MM.1S (cell line): ENCODE measurements around the gene SCYGR7.
"Not testable (repeated sequence)": the region's sequence is repeated elsewhere in the genome, so short reads cannot be mapped to it uniquely, and the experiment has no call there.

Experiments used
- DNase-seq: peaks from one replicate; pipeline ENCODE4 v3.0.0-alpha.2; 2015
- H2AFZ ChIP-seq: fragments of 300-600 bp; sonication (generic); 2 replicates; pipeline ENCODE4 v1.6.0; 2016; ENCODE audit warnings: antibody characterized with exemption, low read length
- H3F3A ChIP-seq: fragments of 300-600 bp; sonication (generic); 2 replicates; pipeline ENCODE4 v1.6.1; 2016; ENCODE audit warnings: mild to moderate bottlenecking, antibody characterized with exemption, low read length, moderate library complexity, mixed read lengths; ENCODE audit not compliant: insufficient read depth
- H3K27ac ChIP-seq: fragments of 300-600 bp; sonication (generic); 2 replicates; pipeline ENCODE4 v1.5.1; 2016; ENCODE audit warnings: mild to moderate bottlenecking, low read length
- H3K27me3 ChIP-seq: fragments of 300-600 bp; sonication (generic); replicated peaks from 2 replicates; pipeline ENCODE4 v1.6.0; 2016; ENCODE audit warnings: low read length; ENCODE audit not compliant: insufficient read depth
- H3K36me3 ChIP-seq: fragments of 300-600 bp; sonication (generic); replicated peaks from 2 replicates; pipeline ENCODE4 v1.6.1; 2016; ENCODE audit warnings: mild to moderate bottlenecking, low read length, mixed read lengths; ENCODE audit not compliant: insufficient read depth
- H3K4me1 ChIP-seq: fragments of 300-600 bp; sonication (generic); 2 replicates; pipeline ENCODE4 v1.6.1; 2016; ENCODE audit warnings: low read length, mixed read lengths
- H3K4me2 ChIP-seq: fragments of 300-600 bp; sonication (generic); 2 replicates; pipeline ENCODE4 v1.6.0; 2016; ENCODE audit warnings: low read depth, low read length
- H3K4me3 ChIP-seq: fragments of 300-600 bp; sonication (generic); 2 replicates; pipeline ENCODE4 v1.5.1; 2016; ENCODE audit warnings: low read length, mixed read lengths
- H3K79me2 ChIP-seq: fragments of 300-600 bp; sonication (generic); 2 replicates; pipeline ENCODE4 v1.6.1; 2016; ENCODE audit warnings: mixed run types, low read length, mixed read lengths
- H3K9ac ChIP-seq: fragments of 300-600 bp; sonication (generic); 2 replicates; pipeline ENCODE4 v1.6.1; 2016; ENCODE audit warnings: low read length, mixed read lengths
- H3K9me2 ChIP-seq: fragments of 300-600 bp; sonication (generic); replicated peaks from 2 replicates; pipeline ENCODE4 v1.6.1; 2016; ENCODE audit warnings: mild to moderate bottlenecking, low read length, mixed read lengths; ENCODE audit not compliant: insufficient read depth
- H3K9me3 ChIP-seq: fragments of 300-600 bp; sonication (generic); replicated peaks from 2 replicates; pipeline ENCODE4 v1.6.1; 2016; ENCODE audit warnings: mild to moderate bottlenecking, low read length, mixed read lengths; ENCODE audit not compliant: insufficient read depth
- H4K20me1 ChIP-seq: fragments of 300-600 bp; sonication (generic); 2 replicates; pipeline ENCODE4 v1.6.1; 2016; ENCODE audit warnings: mild to moderate bottlenecking, low read length, moderate library complexity, mixed read lengths; ENCODE audit not compliant: insufficient read depth
- CTCF ChIP-seq: fragments of 300-600 bp; sonication (generic); IDR thresholded peaks from 2 replicates; pipeline ENCODE4 v1.5.1; 2016; ENCODE audit warnings: antibody characterized with exemption, low read length, mixed read lengths
- EZH2 ChIP-seq: fragments of 300-600 bp; sonication (generic); optimal IDR thresholded peaks from 2 replicates; pipeline ENCODE3; 2017; ENCODE audit warnings: low read depth, mild to moderate bottlenecking, antibody characterized with exemption, low read length, mixed read lengths
- EZH2phosphoT487 ChIP-seq: fragments of 300-600 bp; sonication (generic); IDR thresholded peaks from 2 replicates; pipeline ENCODE4 v1.6.1; 2018; ENCODE audit warnings: antibody characterized with exemption, low read length

The SCYGR7 gene

GRCh38 chr2:227745594-227745993, 17.5 kb downstream of the SCYGR7 start, which contains the start of gene SCYGR8:
TSS of gene SCYGR8 (plus strand) at chr2:227745894. CDS start at chr2:227745894, 0 bp downstream.
- Histone ChIP-seq H3K4me3 (no peak within 1 kb of the TSS), H3K27me3 (no peaks in the 10 kb centered on the region), H4K20me1 (no peaks in the 10 kb centered on the region), H3K27ac (no peak within 1 kb of the TSS), H3K9me2 (no peaks in the 10 kb centered on the region), H3K79me2 (no peaks in the 10 kb centered on the region), H2AFZ (no peak within 1 kb of the TSS), H3K4me1 (no peaks in the 10 kb centered on the region), H3K4me2 (no peak within 1 kb of the TSS), H3K9me3 (no peaks in the 10 kb centered on the region), H3F3A (no peaks in the 10 kb centered on the region), H3K36me3 (no peaks in the 10 kb centered on the region), H3K9ac (no peak within 1 kb of the TSS)
- DNase-seq = no peak
- TF ChIP-seq EZH2phosphoT487 = no peak

DNA sequence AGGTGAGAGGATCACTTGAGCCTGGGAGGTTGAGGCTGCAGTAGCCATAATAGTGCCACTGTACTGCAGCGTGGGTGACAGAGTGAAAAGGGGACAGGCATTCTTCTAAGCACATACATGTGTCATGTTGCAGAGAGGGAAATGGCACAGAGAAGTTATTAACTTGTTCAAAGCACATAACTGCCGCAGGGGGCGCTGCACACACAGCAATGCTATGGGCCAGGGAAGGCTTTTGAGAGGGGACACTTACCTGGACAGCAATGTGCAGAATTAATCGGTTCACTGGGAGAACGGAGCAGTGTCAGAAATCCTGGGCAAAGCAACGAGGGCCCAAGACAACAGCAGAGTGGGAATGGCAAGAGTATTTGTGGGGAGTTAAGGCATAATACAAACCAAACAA, 19.9 kb downstream of the SCYGR7 start:
- DNase-seq = no peak
- no peaks in the 10 kb centered on the region for H3K9me3 ChIP-seq
- no peak overlapping the region for H3K27ac ChIP-seq
- H3K9ac ChIP-seq = no peak overlapping the region
- no peaks in the 10 kb centered on the region for H3K9me2 ChIP-seq
- H3F3A ChIP-seq = no peaks in the 10 kb centered on the region
- no peaks in the 10 kb centered on the region for H3K4me1 ChIP-seq
- no peaks in the 10 kb centered on the region for H3K79me2 ChIP-seq
- H3K36me3 ChIP-seq = no peaks in the 10 kb centered on the region
- H4K20me1 ChIP-seq = no peaks in the 10 kb centered on the region
- no peak for TF ChIP-seq EZH2
- peak; percentile 26; the same call in 1 of the 2 replicates for TF ChIP-seq CTCF
- no peak for TF ChIP-seq EZH2phosphoT487
- H3K4me2 ChIP-seq = no peak overlapping the region
- no peak overlapping the region for H2AFZ ChIP-seq
- H3K4me3 ChIP-seq = no peak overlapping the region
- H3K27me3 ChIP-seq = no peaks in the 10 kb centered on the region

DNA sequence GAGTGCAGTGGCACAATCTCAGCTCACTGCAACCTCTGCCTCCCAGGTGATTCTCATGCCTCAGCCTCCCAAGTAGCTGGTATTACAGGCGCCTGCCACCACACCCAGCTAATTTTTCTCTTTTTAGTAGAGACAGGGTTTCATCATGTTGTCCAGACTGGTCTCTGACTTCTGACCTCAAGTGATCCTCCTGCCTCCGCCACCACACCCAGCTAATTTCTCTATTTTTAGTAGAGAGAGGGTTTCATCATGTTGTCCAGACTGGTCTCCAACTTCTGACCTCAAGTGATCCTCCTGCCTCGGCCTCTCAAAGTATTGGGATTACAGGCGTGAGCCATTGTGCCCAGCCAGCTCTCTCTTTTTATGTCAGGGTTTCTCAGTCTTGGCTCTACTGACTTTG, 28.1 kb downstream of the SCYGR7 start:
- not testable (repeated sequence) for H2AFZ ChIP-seq, H3F3A ChIP-seq, H3K27ac ChIP-seq, DNase-seq, H3K4me3 ChIP-seq, H3K79me2 ChIP-seq, H3K4me1 ChIP-seq, H3K9ac ChIP-seq, H3K27me3 ChIP-seq, H4K20me1 ChIP-seq, H3K9me2 ChIP-seq, H3K36me3 ChIP-seq, H3K9me3 ChIP-seq, H3K4me2 ChIP-seq

- Histone ChIP-seq H3K9me2 (no peaks in the 10 kb centered on the region), H3K36me3 (no peaks in the 10 kb centered on the region), H4K20me1 (no peaks in the 10 kb centered on the region), H3K9ac (no peak overlapping the region), H3K27ac (no peak overlapping the region), H3F3A (no peaks in the 10 kb centered on the region), H3K4me3 (no peak overlapping the region), H3K79me2 (no peaks in the 10 kb centered on the region), H3K9me3 (no peaks in the 10 kb centered on the region), H2AFZ (no peak overlapping the region), H3K4me2 (no peak overlapping the region), H3K27me3 (no peaks in the 10 kb centered on the region), H3K4me1 (no peaks in the 10 kb centered on the region)
- no peak for DNase-seq
- TF ChIP-seq EZH2phosphoT487 = no peak
Observed at GRCh38 chr2:227759411-227760118, 31.4 kb downstream of the SCYGR7 start.
